Measurements from ENCODE around the gene HSPD1. TPM values are rescaled to one million over a fixed set of nuclear protein-coding genes. Genes with fewer than 3 reads are reported as not detected.

Gene HSPD1
- total RNA-seq, 1 donor from 2014 or later: 326 TPM

DNA sequence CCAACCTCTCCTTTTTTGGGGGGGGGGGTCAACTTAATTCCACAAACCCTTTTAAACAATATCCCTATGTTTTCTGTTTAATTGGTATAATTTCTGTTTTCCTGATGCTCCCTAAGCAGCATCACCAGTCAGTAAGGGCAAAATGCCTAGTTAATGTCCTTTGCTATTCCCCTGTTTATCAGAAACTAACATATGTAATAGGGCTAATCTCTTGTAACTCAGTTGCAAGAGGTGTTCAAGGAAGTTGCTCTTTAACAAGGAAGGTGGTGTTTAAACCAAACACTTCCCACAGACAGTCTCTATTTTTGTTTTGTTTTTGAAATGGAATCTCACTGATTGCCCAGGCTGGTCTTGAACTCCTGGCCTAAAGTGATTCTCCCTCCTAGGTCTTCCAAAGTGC, 52.8 kb downstream of the HSPD1 start:
- no peaks in the 10 kb centered on the region for H3K4me1 Mint-ChIP-seq
- no peak for DNase-seq (ENCODE audit: low spot score in 2 of 2, unreplicated experiment in 2 of 2)

GRCh38 chr2:197445746-197446145, 53.9 kb downstream of the HSPD1 start:
- H3K27me3 Mint-ChIP-seq (ENCODE audit: low read depth): no peaks in the 10 kb centered on the region
- no peaks in the 10 kb centered on the region for H3K36me3 Mint-ChIP-seq
- H3K9me3 Mint-ChIP-seq: no peaks in the 10 kb centered on the region
- no peak overlapping the region for H3K27ac Mint-ChIP-seq
- DNase-seq (ENCODE audit: low spot score in 2 of 2, unreplicated experiment in 2 of 2): no peak
- TF ChIP-seq, protein P1, sequence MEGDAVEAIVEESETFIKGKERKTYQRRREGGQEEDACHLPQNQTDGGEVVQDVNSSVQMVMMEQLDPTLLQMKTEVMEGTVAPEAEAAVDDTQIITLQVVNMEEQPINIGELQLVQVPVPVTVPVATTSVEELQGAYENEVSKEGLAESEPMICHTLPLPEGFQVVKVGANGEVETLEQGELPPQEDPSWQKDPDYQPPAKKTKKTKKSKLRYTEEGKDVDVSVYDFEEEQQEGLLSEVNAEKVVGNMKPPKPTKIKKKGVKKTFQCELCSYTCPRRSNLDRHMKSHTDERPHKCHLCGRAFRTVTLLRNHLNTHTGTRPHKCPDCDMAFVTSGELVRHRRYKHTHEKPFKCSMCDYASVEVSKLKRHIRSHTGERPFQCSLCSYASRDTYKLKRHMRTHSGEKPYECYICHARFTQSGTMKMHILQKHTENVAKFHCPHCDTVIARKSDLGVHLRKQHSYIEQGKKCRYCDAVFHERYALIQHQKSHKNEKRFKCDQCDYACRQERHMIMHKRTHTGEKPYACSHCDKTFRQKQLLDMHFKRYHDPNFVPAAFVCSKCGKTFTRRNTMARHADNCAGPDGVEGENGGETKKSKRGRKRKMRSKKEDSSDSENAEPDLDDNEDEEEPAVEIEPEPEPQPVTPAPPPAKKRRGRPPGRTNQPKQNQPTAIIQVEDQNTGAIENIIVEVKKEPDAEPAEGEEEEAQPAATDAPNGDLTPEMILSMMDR (IDR thresholded peaks at IDR 0.05; ENCODE audit: unreplicated experiment): no peak
- no peak overlapping the region for H3K4me3 Mint-ChIP-seq
- H3K4me1 Mint-ChIP-seq: no peaks in the 10 kb centered on the region

More for the DNA sequence above, 52.8 kb downstream of the HSPD1 start:
- Mint-ChIP-seq H3K4me3 (no peak overlapping the region), H3K27ac (no peak overlapping the region), H3K27me3 (ENCODE audit: low read depth) (no peaks in the 10 kb centered on the region), H3K36me3 (no peaks in the 10 kb centered on the region), H3K9me3 (no peaks in the 10 kb centered on the region)
- TF ChIP-seq, protein P1 (IDR thresholded peaks at IDR 0.05; ENCODE audit: unreplicated experiment): no peak

DNA sequence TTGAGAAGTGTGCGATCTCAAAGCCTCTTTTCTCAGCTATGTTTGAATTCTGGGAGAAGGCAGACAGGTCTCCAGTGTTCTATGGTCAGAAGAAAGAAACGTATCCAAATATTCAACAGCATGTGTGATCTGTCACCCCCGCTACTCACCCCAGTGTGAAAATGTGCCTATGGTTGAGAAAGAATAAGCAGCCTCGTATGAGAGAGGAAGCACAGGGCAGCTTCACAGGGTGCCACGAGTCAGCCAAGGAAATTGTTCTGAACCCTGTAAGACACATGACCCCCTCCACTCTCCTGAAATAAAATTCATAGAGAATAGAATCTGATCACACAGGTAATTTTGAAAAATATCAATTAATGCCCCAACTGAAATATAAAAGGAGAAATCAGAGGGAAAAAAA, 56.8 kb downstream of the HSPD1 start:
- Mint-ChIP-seq H3K4me3 (no peak overlapping the region), H3K27me3 (ENCODE audit: low read depth) (no peaks in the 10 kb centered on the region), H3K9me3 (no peaks in the 10 kb centered on the region), H3K4me1 (no peaks in the 10 kb centered on the region), H3K36me3 (no peaks in the 10 kb centered on the region), H3K27ac (no peak overlapping the region)
- DNase-seq (ENCODE audit: low spot score in 2 of 2, unreplicated experiment in 2 of 2): no peak
- TF ChIP-seq, protein P1 (IDR thresholded peaks at IDR 0.05; ENCODE audit: unreplicated experiment): no peak

GRCh38 chr2:197437380-197437779, 62.3 kb downstream of the HSPD1 start:
- no peaks in the 10 kb centered on the region for H3K27me3 Mint-ChIP-seq (ENCODE audit: low read depth)
- TF ChIP-seq, protein P1 (IDR thresholded peaks at IDR 0.05; ENCODE audit: unreplicated experiment): no peak
- no peak for DNase-seq (ENCODE audit: low spot score in 2 of 2, unreplicated experiment in 2 of 2)
- no peak overlapping the region for H3K27ac Mint-ChIP-seq
- no peak overlapping the region for H3K4me3 Mint-ChIP-seq
- no peaks in the 10 kb centered on the region for H3K36me3 Mint-ChIP-seq
- no peaks in the 10 kb centered on the region for H3K9me3 Mint-ChIP-seq
- H3K4me1 Mint-ChIP-seq: peaks cover 18% of the 10 kb centered on the region

Other genes starting within 250 kb of the HSPD1 start
- gene ANKRD44, start 189.1 kb downstream of the HSPD1 start, total RNA-seq: 7.7 to 10.8 TPM (median 10.4 TPM) in 3 replicates
- 404 to 422 TPM (median 414 TPM) in 3 replicates for gene SF3B1, start 64.8 kb downstream of the HSPD1 start, total RNA-seq
- 14.6 to 15.9 TPM (median 15.3 TPM) in 3 replicates for gene COQ10B, start 46.3 kb downstream of the HSPD1 start, total RNA-seq
- 91.8 to 102 TPM (median 96.4 TPM) in 3 replicates for gene HSPE1, start 539 bp upstream of the HSPD1 start, total RNA-seq
- 22.5 to 26.0 TPM (median 26.0 TPM) in 3 replicates for gene MOB4, start 16.2 kb upstream of the HSPD1 start, total RNA-seq
- 7.7 to 9.9 TPM (median 9.7 TPM) in 3 replicates for gene RFTN2, start 175.7 kb upstream of the HSPD1 start, total RNA-seq
- 4.6 to 5.1 TPM (median 4.9 TPM) in 3 replicates for gene MARS2, start 205.5 kb upstream of the HSPD1 start, total RNA-seq

Data from mesothelial cell of epicardium (in vitro differentiated cells).